NCI-H774 (cell line): Measurements from ENCODE around the gene BCAS1.

Source experiments
- DNase-seq: peaks from one replicate; lab custom pipeline; 2025; lab: John Stamatoyannopoulos, UW

BCAS1 gene, protein sequence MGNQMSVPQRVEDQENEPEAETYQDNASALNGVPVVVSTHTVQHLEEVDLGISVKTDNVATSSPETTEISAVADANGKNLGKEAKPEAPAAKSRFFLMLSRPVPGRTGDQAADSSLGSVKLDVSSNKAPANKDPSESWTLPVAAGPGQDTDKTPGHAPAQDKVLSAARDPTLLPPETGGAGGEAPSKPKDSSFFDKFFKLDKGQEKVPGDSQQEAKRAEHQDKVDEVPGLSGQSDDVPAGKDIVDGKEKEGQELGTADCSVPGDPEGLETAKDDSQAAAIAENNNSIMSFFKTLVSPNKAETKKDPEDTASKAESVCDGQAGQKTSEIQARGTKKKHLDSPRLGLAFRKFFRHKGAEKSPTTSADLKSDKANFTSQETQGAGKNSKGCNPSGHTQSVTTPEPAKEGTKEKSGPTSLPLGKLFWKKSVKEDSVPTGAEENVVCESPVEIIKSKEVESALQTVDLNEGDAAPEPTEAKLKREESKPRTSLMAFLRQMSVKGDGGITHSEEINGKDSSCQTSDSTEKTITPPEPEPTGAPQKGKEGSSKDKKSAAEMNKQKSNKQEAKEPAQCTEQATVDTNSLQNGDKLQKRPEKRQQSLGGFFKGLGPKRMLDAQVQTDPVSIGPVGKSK

DNA sequence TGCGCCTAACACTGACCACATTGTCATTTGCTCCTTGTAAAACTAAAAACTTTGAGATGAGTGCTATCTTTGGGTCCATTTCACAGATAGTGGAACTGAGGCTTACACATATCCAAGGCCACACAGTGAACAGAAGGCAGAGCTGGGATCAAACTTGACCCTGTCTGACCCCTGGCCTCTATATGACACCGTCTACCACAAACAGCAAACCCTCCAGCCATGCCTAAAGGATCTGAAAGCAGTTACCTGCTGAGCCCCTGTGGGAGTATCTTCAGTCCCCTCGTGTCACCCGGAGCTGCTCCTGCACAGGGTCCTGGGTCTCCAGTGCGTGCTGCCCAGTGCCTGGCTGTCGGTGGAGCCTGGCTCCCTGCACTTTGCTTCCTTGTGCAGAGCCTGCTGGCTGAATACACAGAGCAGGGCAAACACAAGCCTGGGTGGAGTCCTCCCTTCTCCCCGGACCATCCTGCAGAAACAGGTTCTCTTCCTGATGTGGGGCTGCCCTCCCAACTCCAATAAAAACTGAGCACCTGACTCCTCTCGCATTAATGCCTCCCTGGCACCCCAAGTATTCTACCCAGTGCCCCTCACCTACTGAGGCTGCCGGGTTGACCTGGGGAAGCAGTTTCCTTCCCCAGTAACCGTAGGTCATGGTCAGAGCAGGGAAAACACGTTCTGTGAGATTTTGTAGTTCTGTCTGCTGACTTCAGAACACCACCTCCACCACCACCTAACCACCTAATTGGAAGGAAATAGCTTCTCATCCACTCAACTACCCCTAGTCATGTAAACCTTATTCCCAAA lies at the start of gene BCAS1:
Gene BCAS1 (minus strand): TSS at position 408 of the 801 bp plus-strand sequence. CDS start 11,876 bp downstream, outside the sequence.
- DNase-seq, result no peak

DNA sequence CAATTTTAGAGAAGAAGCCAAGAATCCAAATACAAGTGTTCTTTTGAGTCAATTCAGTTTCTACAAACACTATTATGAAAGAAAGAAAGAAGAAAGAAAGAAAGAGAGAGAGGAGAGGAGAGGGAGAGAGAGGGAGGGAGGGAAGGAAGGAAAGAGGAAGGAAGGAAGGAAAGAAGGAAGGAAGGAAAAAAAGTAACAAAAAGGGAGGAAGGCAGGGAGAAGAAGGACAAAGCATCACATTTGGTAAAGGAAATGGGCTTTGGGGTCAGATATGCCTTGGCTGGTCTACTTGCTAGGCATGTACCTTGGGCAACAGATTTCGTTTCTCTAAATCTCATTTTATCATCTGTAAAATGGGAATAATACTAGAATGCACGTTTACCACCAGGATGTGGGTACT lies 49.4 kb upstream of the BCAS1 start:
- DNase-seq, result no peak

DNA sequence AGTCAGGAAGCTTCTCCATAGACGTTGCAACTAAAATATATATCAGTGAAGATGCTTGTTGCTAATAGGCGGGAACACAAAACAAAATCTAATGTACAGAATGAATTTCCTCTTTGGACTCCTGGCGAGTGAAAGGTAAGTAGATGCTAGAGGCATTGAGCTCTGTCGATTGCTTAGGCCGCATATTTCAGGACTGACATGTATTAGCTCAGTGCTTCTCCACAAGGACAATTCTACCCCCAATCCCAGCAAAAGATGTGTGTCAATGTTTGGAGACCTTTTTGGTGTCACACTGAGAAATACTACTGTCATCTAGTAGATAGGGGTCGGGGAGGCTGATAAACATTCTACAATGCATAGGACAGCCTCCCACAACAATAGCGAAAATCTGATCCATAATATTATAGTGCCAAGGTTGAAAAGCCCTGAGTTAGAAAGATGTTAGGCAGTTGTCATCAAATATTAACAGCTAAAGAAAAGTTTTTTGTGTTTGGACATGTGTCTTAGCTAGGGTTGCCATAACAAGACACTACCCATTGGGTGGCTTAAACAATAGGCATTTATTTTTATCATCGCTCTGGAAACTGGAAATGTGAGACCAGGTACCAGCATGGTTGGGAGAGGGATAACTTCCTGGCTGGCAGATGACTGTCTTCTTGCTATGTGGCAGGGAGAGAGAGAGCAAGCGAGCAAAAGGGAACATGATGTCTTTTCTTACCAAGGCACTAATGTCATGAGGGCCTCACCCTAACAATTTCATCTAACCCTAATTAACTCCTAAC lies 48.0 kb upstream of the BCAS1 start:
- no peak for DNase-seq

DNA sequence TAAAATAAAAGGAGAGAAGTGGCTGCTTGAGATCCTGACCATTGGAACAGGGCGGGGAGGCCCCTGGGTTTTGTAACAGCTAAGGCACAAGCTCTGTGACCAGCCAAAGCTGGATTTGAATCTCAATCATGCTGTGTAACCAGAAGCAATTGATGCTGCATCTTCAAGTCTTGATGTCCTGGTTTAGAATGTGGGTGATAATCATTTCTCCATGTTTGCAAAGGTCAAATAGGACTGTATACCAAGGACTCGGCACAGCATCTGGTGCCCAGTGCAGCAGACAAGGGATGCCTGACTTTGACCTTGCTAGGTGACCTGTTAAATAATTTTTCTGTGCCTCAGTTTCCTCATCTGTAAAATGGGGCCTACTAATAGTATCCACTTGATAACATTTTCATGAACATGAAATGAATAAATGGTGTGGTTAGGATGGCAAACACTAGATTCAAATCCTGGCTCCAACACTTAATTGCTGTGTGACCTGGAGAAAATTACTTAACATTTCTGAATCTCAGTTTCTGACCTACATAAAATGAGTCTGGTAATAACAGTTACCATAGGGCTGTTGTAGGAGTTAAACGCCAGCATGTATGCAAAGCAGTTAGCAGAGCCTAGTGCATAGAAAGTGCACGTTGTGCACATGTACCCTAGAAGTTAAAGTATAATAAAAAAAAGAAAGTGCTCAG lies 46.3 kb upstream of the BCAS1 start:
- no peak for DNase-seq

DNA sequence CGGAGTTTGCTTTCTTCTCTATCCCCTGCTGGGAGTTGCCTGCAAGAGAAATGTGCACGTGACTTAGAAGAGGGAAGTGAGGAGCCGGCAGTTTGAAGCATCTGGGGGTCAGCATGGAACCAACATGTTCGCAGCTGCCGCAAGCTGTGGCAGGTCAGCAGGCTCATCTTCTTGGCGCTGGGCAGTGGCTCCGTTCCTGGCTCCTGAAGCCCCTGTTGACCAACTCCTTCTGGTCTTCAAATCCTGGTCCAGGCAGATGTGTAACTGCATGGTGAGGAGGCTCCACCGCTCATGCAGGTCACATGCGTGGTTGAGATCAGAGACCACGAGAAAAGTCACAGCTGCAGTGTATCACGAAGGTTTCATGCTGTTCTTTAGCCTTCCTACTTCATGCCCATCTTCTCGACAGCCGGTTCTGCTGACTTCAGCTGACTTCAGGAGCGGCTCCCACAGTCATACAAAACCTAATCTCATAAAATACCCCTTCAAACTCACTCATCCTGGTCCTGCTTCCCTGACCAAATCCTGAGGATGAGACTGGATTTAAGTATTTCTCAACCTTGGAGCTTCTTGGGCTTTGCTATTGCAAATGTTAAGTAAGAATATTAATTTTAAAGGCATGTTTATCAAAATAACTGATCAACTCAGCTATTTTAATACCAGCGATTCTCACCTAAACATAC lies 44.9 kb upstream of the BCAS1 start:
- no peak for DNase-seq

DNA sequence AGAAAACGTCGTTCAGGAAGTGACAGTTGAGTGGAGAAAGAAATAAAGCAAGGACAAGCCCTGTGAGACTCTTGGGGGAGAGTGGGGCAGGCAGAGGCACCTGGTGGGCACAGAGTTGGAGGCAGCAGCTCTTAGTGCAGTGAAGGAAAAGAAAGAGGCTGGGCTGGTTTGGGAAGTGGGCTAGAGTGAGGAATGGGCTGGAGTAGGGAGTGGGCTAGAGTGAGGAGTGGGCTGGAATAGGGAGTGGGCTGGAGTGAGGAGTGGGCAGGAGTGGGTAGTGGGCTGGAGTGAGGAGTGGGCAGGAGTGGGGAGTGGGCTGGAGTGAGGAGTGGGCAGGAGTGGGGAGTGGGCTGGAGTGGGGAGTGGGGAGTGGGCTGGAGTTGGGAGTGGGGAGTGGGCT lies 43.7 kb upstream of the BCAS1 start:
- DNase-seq, result no peak

DNA sequence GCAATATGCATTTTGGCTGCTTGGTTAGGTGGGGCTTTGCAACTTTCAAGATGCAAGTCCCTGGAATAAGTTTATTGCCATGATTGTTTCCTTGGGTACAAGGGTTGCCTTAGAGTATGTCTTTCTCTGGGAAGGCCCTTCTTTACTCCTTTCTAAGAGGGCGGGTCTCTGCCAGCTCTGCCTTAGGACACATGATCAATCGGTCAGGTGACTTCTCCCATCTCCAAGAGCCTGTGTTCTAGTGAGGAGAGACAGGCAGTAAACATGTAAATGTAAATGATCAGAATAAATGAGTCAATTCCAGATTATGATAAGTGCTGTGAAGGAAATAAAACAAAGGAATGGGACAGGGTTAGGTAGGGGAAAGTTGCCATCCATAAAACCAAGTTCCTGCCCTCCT lies 43.2 kb upstream of the BCAS1 start:
- no peak for DNase-seq

DNA sequence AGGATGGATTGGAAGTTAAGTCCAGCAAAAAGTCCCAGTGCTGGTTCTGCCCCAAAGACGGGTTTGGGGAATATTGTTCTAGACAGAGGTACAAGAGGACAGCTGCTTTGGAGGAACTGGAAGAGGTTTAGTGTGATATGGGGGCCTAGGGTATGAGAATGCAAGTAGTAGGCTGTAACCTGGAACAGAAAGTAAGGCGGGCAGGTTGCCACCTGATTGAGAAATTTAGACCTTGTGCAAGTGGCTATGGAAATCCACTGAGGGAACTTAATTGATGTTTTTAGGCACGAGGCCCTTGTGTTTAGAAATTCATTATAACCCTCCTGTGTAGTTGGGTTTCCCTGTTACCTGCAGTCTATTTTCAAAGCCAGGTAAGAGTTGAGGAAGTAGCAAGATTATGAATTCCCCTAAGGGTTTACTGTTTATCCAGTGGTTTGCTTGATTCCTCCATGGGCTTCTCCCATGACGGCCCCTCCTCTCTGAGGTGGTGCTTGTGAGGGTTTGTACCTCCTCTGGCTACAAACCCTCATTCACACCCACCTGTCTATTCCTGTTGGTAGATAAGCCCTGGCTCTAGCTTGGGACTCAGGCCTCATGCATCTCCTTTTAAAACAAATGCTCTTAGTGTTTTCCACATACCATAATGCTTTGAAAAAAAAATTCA lies 42.0 kb upstream of the BCAS1 start:
- DNase-seq, result no peak

DNA sequence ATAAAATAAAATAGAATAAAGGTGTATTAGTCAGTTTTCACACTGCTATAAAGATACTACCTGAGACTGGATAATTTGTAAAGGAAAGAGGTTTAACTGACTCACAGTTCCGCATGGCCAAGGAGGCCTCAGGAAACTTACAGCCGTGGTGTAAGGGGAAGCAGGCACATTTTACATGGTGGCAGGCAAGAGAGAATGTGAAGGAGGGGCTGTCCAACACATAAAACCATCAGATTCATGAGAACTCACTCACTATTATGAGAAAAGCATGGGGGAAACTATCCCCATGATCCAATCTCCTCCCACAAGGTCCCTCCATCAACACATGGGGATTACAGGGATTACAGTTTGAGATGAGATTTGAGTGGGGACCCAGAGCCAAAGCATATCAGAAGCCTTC lies 41.1 kb upstream of the BCAS1 start:
- DNase-seq, result no peak

DNA sequence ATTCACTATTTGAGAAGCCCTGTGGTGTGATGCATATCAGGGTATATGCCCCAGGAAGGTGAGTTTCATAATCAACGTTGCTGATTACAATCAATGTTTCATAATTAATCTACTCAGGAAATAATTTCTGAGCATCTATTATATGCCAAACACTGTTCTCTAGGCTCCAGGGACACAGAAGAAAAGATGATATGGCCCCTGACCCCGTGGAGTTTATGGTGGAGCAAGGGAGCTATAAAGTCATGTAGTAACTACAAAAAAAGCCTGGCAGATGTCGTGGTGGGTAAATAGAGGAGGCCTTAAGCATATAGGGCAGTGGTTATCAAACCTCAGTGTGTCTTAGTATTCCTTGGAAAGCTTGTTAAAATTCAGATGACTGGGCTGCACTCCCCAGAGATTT lies 40.1 kb upstream of the BCAS1 start:
- DNase-seq, result no peak

DNA sequence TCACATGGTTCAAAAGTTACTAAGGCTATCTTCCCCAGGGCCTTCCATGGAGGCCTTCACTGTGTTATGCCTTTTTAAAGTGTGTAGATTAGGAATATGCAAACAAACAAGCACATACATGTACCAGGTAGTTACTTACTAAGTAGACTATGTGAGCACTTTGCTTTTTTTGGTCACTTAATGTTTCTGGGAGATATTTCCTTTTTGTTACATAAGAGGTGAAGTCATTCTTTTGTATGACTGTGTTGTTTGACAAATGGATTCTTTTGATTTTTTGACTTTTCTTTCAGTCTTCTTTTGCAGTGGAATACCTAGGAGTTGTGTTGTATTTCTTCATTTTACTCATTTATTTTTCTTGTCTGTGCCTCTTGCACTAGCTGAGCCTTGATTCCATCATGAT lies 39.6 kb upstream of the BCAS1 start:
- no peak for DNase-seq

DNA sequence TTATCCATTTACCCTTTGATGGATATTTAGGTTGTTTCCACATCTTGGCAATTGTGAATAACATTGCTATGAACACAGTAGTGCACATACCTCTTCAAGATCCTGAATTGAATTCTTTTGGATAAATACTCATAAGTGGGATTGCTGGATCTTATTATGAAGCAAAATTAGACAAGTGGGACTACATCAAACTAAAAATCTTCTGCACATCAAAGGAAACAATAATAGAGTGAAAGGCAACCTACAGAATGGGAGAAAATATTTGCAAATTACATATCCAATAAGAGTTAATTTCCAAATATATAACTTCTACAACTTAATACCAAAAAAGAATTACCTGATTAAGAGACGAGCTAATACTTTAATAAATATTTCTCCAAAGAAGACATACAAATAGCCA lies 38.4 kb upstream of the BCAS1 start:
- no peak for DNase-seq

DNA sequence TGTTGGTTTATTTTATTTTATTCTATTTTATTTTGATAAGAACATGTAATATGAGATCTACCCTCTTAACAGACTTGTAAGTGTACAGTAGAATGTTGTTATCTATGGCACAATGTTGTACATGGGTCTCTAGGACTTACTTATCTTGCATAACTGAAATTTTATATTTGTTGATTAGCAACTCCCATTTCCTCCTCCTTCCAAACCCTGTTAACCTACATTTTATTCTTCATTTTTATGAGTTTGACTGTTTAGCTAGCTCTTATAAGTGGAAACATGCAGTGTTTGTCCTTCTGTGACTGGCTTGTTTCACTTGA lies 37.9 kb upstream of the BCAS1 start:
- DNase-seq, result no peak

DNA sequence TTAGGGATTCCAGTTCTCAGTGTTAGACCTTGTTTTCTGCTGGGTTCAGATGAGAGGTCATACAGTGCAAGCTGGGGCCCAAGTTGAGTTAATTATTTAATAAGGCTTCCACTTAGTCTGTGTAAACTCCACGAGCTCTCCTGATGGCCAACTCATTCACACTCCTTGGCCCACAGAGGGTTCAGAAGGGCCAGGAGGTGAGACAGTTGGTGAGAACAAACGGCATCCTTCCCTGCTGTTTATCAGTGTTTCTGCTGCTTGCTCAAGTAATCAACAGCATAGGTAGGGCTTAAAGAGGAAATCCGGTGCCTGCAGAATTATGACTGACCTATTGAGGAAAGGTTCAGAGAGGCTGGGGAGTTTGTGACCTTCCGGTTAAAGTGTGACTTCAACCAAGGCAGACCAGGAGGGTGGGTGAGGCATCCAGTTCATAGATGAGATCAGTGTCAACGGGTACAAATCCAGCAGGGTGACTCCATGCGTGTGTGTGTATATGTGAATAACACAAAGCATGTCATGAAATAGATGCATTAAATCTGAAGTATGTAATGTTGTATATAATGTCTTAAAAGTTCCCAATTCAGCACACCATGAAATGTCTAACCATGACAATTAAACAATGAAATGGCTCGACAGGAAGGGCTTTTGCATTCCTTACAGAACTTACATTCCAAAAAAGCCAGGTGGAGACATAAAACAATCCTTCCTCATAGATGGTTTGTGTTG lies 37.4 kb upstream of the BCAS1 start:
- DNase-seq, result no peak

DNA sequence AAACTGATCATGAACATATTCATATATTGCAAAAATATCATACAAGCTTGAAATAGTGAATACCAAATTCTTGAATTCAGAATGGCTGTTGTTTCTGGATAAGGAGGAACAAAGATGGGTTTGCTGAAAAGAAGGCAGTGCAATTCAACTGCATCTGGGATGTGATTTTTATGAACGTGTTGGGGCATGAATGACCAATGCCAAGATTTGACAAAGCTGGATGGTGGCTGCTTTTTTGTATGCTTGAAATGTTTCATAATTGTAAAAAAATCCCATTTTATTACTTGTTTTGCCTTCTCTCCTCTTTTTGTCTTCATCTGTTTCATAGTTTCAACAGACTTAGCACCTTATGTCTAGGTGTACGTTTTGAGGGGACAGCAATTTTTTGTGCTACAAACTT lies 36.8 kb upstream of the BCAS1 start:
- DNase-seq, result no peak

DNA sequence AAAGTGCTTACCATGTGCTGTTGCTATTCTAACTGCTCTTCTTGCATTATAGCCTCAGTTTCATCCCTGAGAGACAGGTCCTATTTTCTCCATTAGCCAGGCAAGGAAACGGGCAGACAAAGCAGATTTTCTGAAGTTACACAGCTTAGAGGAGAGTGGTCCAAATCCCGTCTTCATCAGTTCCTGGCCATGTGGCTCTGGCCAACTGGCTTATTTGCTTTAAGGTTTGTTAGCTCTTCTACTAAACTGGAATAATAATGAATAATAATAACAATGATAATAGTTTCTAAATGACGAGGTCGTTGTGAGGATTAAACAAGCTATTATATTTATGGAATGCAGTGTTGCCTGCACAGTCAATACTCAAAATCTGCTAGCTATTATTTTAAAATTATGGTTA lies 35.8 kb upstream of the BCAS1 start:
- no peak for DNase-seq

DNA sequence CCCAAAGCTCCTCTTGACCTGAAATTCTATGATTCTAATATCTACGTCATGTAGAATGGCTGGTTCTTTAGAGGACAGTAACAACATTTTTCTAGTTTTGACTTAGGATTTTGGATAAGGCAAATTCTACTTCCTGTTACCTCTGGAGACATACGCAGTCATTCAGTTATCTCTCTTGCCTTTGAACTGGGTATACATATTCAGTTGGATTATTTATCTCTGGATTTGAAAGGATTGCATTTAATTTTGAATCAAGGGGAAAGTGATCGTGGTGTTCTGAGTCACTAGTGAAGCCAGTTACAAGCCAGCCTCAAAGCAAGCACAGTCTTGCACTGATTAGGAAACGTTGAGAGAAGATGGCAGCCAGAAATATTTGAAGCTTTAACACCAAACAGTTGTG lies 35.3 kb upstream of the BCAS1 start:
- no peak for DNase-seq

DNA sequence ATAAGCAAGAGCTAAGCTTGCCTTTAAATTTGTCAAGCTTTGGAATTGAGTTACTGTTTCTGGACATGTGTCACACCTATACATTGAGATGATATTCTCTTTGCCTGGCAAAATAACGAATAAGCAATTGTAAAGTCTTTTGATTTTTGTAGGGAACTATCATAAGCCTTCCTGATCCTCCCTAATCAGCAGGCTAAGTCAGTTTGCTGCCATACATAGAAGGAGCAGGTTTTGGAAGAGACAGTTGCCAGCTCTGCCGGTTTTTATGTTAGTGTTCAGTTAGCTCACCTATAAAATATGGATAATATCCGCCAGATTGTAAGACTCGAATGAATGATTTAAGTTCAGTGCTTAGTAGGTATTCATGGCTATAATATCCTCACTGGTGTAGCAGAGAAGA lies 34.4 kb upstream of the BCAS1 start:
- no peak for DNase-seq

DNA sequence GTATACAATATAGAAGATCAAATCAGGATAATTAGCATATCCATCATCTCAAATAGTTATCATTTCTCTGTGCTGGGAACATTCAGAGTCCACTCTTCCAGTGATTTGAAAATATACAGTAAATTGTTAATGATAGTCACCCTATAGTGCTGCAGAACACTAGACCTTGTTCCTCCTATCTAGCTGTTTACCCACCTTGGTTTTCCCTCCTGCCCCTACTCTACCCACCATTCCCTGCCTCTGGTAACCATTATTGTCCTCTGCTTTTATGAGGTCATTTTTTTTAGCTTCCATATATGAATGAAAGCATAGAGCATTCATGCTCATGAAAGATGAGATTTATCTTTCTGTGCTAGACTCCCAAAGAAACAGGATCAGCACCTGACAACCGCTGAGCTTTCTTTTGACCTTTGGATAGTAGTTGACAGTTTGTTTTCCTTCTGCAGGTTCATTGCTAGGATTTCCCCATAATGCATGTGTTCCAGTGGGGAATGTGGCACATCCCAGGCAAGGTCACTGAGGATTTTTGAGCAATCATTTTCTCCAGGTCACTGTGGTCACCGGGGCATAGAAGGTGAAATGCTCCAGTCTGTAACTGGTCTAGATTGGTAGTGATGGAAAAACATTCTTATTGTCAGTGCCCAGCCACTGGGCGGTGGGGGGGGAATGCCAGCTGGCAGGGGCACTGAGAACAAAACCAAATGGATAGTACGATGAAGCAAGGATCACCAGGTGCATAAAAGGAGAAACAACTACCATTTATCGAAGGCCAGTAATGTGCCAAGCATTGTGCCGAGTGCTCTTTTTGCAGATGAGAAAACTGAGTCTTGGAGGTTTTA lies 33.6 kb upstream of the BCAS1 start:
- no peak for DNase-seq
